HepG2 (cell line): Measurements from ENCODE around the gene MYLK. TPM values are rescaled to one million over a fixed set of nuclear protein-coding genes. Genes with fewer than 3 reads are reported as not detected.

Experiments used
- ARID5B ChIP-seq: IDR thresholded peaks from 2 replicates; pipeline ENCODE4 v1.4.0; 2020; ENCODE audit warnings: mild to moderate bottlenecking, missing genetic modification reagents
- CHCHD3 ChIP-seq: sonication (generic); formaldehyde crosslinking; IDR thresholded peaks from 2 replicates; pipeline ENCODE4 v1.8.0; 2022; ENCODE audit warnings: mild to moderate bottlenecking, missing genetic modification reagents, moderate library complexity
- DDIT3 ChIP-seq: sonication (generic); formaldehyde crosslinking; IDR thresholded peaks from 2 replicates; pipeline ENCODE4 v1.4.0; 2020; ENCODE audit warnings: mild to moderate bottlenecking, missing genetic modification reagents
- ELF3 ChIP-seq: IDR thresholded peaks from 2 replicates; pipeline ENCODE4 v1.6.1; 2016; ENCODE audit warnings: missing genetic modification reagents, missing compliant biosample characterization
- FLYWCH1 ChIP-seq: sonication (generic); formaldehyde crosslinking; IDR thresholded peaks from 2 replicates; pipeline ENCODE4 v1.8.1; 2023; ENCODE audit warnings: mild to moderate bottlenecking, missing genetic modification reagents
- HDAC2 ChIP-seq: sonication (generic); formaldehyde crosslinking; IDR thresholded peaks from 2 replicates; pipeline ENCODE4 v1.4.0; 2020; ENCODE audit warnings: missing genetic modification reagents
- HIVEP1 ChIP-seq: sonication (generic); formaldehyde crosslinking; IDR thresholded peaks from 2 replicates; pipeline ENCODE4 v1.4.0; 2020; ENCODE audit warnings: mild to moderate bottlenecking, missing genetic modification reagents
- MBD4 ChIP-seq: IDR thresholded peaks from 2 replicates; pipeline ENCODE4 v1.6.1; 2012; ENCODE audit warnings: low read length, inconsistent platforms, borderline replicate concordance
- MXI1 ChIP-seq: IDR thresholded peaks from 3 replicates; pipeline ENCODE4 v1.6.1; 2012; ENCODE audit warnings: low read depth, low read length, inconsistent platforms, borderline replicate concordance
- NR2F2 ChIP-seq: IDR thresholded peaks from 2 replicates; pipeline ENCODE4 v1.6.1; 2012; ENCODE audit warnings: low read depth, inconsistent platforms, borderline replicate concordance
- PLSCR1 ChIP-seq: sonication (generic); formaldehyde crosslinking; IDR thresholded peaks from 2 replicates; pipeline ENCODE4 v1.5.0; 2020; ENCODE audit warnings: missing genetic modification reagents, mild to moderate bottlenecking, borderline replicate concordance
- POLR2G ChIP-seq: fragments of 200-400 bp; formaldehyde crosslinking; IDR thresholded peaks from 2 replicates; pipeline ENCODE4 v1.6.1; 2018; ENCODE audit warnings: mild to moderate bottlenecking, low read depth, low read length, moderate library complexity
- SMC3 ChIP-seq: IDR thresholded peaks from 2 replicates; pipeline ENCODE4 v1.6.1; 2011; ENCODE audit warnings: low read length, improper control_type of control experiment
- TBP ChIP-seq: sonication (generic); formaldehyde crosslinking; IDR thresholded peaks from 2 replicates; pipeline ENCODE4 v1.5.0; 2020; ENCODE audit warnings: missing genetic modification reagents
- TFDP1 ChIP-seq: IDR thresholded peaks from 2 replicates; pipeline ENCODE4 v1.6.1; 2016; ENCODE audit warnings: missing compliant biosample characterization, missing genetic modification reagents, borderline replicate concordance
- THAP11 ChIP-seq: IDR thresholded peaks from 2 replicates; pipeline ENCODE4 v1.6.1; 2016; ENCODE audit warnings: missing biosample characterization, missing genetic modification reagents
- USF2 ChIP-seq, 2 experiments: sonication (generic) in 1 of 2; formaldehyde crosslinking in 1 of 2; IDR thresholded peaks; 2 replicates each; pipeline versions ENCODE4 v1.5.1 to v1.6.1; 2011 to 2020; ENCODE audit warnings: borderline replicate concordance in 1 of 2, low read depth in 1 of 2, low read length in 1 of 2, mild to moderate bottlenecking in 1 of 2, missing genetic modification reagents in 1 of 2, moderate library complexity in 1 of 2
- ZBTB38 ChIP-seq: sonication (generic); formaldehyde crosslinking; IDR thresholded peaks from 2 replicates; pipeline ENCODE4 v1.5.1; 2020; ENCODE audit warnings: mild to moderate bottlenecking, missing genetic modification reagents
- ZC3H13 ChIP-seq: sonication (generic); formaldehyde crosslinking; IDR thresholded peaks from 2 replicates; pipeline ENCODE4 v1.8.1; 2023; ENCODE audit warnings: mild to moderate bottlenecking, missing genetic modification reagents, moderate library complexity
- ZFP36L1 ChIP-seq: sonication (generic); formaldehyde crosslinking; IDR thresholded peaks from 2 replicates; pipeline ENCODE4 v1.8.0; 2022; ENCODE audit warnings: mild to moderate bottlenecking, missing genetic modification reagents, moderate library complexity
- ZFY ChIP-seq: sonication (generic); formaldehyde crosslinking; IDR thresholded peaks from 2 replicates; pipeline ENCODE4 v1.4.0; 2020; ENCODE audit warnings: missing genetic modification reagents
- ZSCAN29 ChIP-seq: sonication (generic); formaldehyde crosslinking; conservative IDR thresholded peaks from 2 replicates; pipeline ENCODE4 v1.4.0; 2020; ENCODE audit warnings: mild to moderate bottlenecking, missing genetic modification reagents
- polyA plus RNA-seq, 8 experiments: library from polyadenylated mRNA; depleted of rRNA in 3 of 8; stranded (reverse) in 7 of 8; unstranded in 1 of 8; fragments of >200 nt; fragmentation: Illumina TruSeq in 4 of 8; extraction: Trizol in 4 of 8; gene quantifications; 2 replicates each; pipeline versions ENCODE4 v1.2.1 to v1.2.3, GENCODE V29; 2011 to 2016; ENCODE audit warnings: low read depth in 4 of 8, missing spikeins in 1 of 8, mixed read lengths in 1 of 8; ENCODE audit not compliant: insufficient read depth in 1 of 8
- total RNA-seq, 5 experiments: library from RNA; depleted of rRNA; stranded (reverse); fragments of >200 nt; fragmentation: Illumina TruSeq; extraction: Trizol; gene quantifications; 2 replicates each; pipeline ENCODE4 v1.2.3, GENCODE V29; 2016; ENCODE audit warnings: low read depth in 1 of 5

The MYLK gene
- total and polyA plus RNA-seq, 2 of the 13 experiments (the other 11 are each of a cell fraction or from before 2014, with no cell fraction given): 10.6 to 34.9 TPM

- TF ChIP-seq ARID5B (peak; percentile 44), ZSCAN29 (CRISPR knock-in tag) (no peak), SMC3 (peak; percentile 86), HDAC2 (CRISPR knock-in tag) (no peak; the same call in 1 of the 2 replicates), DDIT3 (CRISPR knock-in tag) (no peak), TBP (CRISPR knock-in tag) (no peak), MBD4 (no peak), ZC3H13 (CRISPR knock-in tag) (no peak), CHCHD3 (CRISPR knock-in tag) (no peak), ELF3 (CRISPR knock-in tag) (no peak; the same call in 1 of the 2 replicates), ZBTB38 (CRISPR knock-in tag) (no peak), HIVEP1 (CRISPR knock-in tag) (no peak), NR2F2 (no peak; the same call in 1 of the 2 replicates), TFDP1 (CRISPR knock-in tag) (no peak), USF2 (IDR thresholded peaks at IDR 0.05; ENCODE audit: low read depth, low read length) (peak; percentile 91), USF2 (CRISPR knock-in tag; IDR thresholded peaks at IDR 0.05; ENCODE audit: borderline replicate concordance) (peak; percentile 94; the same call in 1 of the 2 replicates), ZFP36L1 (CRISPR knock-in tag) (no peak), MXI1 (peak; percentile 67; the same call in 1 of the 3 replicates), ZFY (CRISPR knock-in tag) (no peak), POLR2G (no peak), THAP11 (CRISPR knock-in tag) (peak; percentile 65), FLYWCH1 (no peak), PLSCR1 (CRISPR knock-in tag) (no peak)
Measured at GRCh38 chr3:123642182-123642956, 241.8 kb downstream of the MYLK start (continued).
